Heart right ventricle (tissue), 16 donors: ENCODE measurements around the gene TMTC2. TPM values are rescaled to one million over a fixed set of nuclear protein-coding genes. Genes with fewer than 3 reads are reported as not detected.
A peak's percentile ranks its signal among the peaks of the same experiment; 100 is the strongest.

Experiments used
- ATAC-seq, 8 donors: fragments of 200-7000 bp; cut with Tn5 transposase; one replicate each; pipeline ENCODE4 v1.9.1; 2020; ENCODE audit warnings: mild to moderate bottlenecking in 8 of 8, moderate library complexity in 8 of 8, moderate number of reproducible peaks in 1 of 8
- DNase-seq, 2 donors: peaks; one replicate each; pipeline ENCODE4 v3.0.0-alpha.2; 2020
- H3K27ac ChIP-seq, 10 donors: fragments of 200-600 bp; sonication (generic) in 2 of 10; one replicate each; pipeline versions ENCODE4 v1.5.0 to v1.8.0; 2020 to 2022; ENCODE audit warnings: mild to moderate bottlenecking in 3 of 10
- H3K27me3 ChIP-seq, 7 donors: fragments of 200-600 bp; one replicate each; pipeline ENCODE4 v1.8.0; 2021 to 2022; ENCODE audit warnings: mild to moderate bottlenecking in 2 of 7
- H3K36me3 ChIP-seq, 9 donors: fragments of 200-600 bp; sonication (generic) in 1 of 9; one replicate each; pipeline versions ENCODE4 v1.5.0 to v1.8.0; 2020 to 2022; ENCODE audit warnings: mild to moderate bottlenecking in 2 of 9
- H3K4me1 ChIP-seq, 9 donors: fragments of 200-600 bp; sonication (generic) in 1 of 9; one replicate each; pipeline versions ENCODE4 v1.5.0 to v1.8.0; 2020 to 2022; ENCODE audit warnings: mild to moderate bottlenecking in 4 of 9
- H3K4me3 ChIP-seq, 10 donors: fragments of 200-600 bp; sonication (generic) in 2 of 10; one replicate each; pipeline versions ENCODE4 v1.5.0 to v1.8.0; 2020 to 2022; ENCODE audit warnings: mild to moderate bottlenecking in 7 of 10, moderate library complexity in 2 of 10
- H3K9me3 ChIP-seq, 11 donors: fragments of 200-600 bp in 10 of 11; sonication (generic) in 2 of 11; one replicate each; pipeline versions ENCODE4 v1.5.0 to v1.8.0; 2013 to 2022; ENCODE audit warnings: mild to moderate bottlenecking in 2 of 11, control low read depth in 1 of 11, moderate library complexity in 1 of 11
- WGBS, 2 donors: extraction: QIAGEN DNeasy Blood & Tissue Kit; methylation state at CpG; one replicate each; pipeline ENCODE4 v1.1.7; 2013; ENCODE audit warnings: inconsistent platforms in 1 of 2; 5-methylcytosine and 5-hydroxymethylcytosine counted together
- intact Hi-C, 10 donors: fragments of 100-400 bp; cut with DNase I; formaldehyde crosslinking; loops; one replicate each; pipeline versions ENCODE4 v1.11.1 to v1.14.2; 2022
- polyA plus RNA-seq, 2 donors: library from polyadenylated mRNA; stranded (reverse); fragments of 200-250 nt; gene quantifications; one replicate each; pipeline ENCODE4 v1.2.3, GENCODE V29; 2013
- total RNA-seq, 10 donors: library from RNA; stranded (reverse); fragmentation: NEBNext Ultra II Directional in 3 of 10; extraction: Animal tissue kit (Norgen Biotek cat#: 25700) in 3 of 10; gene quantifications; one replicate each; pipeline versions ENCODE4 v1.2.1 to v1.2.4, GENCODE V29; 2021 to 2023
- TF ChIP-seq, protein P1 (sequence below), 9 donors: fragments of 200-600 bp; sonication (generic) in 2 of 9; IDR thresholded peaks; one replicate each; pipeline versions ENCODE4 v1.5.0 to v1.8.0; 2021 to 2022; ENCODE audit warnings: antibody characterized with exemption in 9 of 9, mild to moderate bottlenecking in 5 of 9, moderate library complexity in 1 of 9
- donor health status: Arrhythmogenic right ventricular cardiomyopathy.
- donor health status: ischemic (EF 13 %, LVEDD 7.1; RV severe dilation, severe dysfunction).
- donor health status: healthy with polysubstance abuse.
- donor health status: DM: no; HTN: yes; CAD: no.
- donor health status: DM: no; HTN: no; CAD: no.
- donor health status: ischemic (EF 25% LVEDD 6.9; RV normal size, moderate dysfunction).
- donor health status: ischemic (EF 25% LVEDD 5.7; RV mildly dilated, moderate dysfunction).
- donor health status: healthy.
- donor health status: DM: yes; HTN: yes; CAD: no.
- donor health status: Ischemic cardiomyopathy.
- donor health status: ischemic (EF 35%, LVEDD 5.7; RV mildly dilated, moderate dysfunction).
- donor health status: nonischemic (EF 11% LVEDD 7.7; RV severe dilation, severe dysfunction).
- donor health status: DM: yes; HTN: yes; CAD: no.
- donor health status: PGD.
- donor health status: ischemic (EF 29% LVEDD 5.4; RV normal size, mild dysfunction).
- donor health status: nonischemic (EF 23%, LVEDD 6.1; RV moderate dilation, normal function).

Gene TMTC2
- total and polyA plus RNA-seq, 12 donors = 1.6 to 4.4 (median 2.6) TPM

DNA sequence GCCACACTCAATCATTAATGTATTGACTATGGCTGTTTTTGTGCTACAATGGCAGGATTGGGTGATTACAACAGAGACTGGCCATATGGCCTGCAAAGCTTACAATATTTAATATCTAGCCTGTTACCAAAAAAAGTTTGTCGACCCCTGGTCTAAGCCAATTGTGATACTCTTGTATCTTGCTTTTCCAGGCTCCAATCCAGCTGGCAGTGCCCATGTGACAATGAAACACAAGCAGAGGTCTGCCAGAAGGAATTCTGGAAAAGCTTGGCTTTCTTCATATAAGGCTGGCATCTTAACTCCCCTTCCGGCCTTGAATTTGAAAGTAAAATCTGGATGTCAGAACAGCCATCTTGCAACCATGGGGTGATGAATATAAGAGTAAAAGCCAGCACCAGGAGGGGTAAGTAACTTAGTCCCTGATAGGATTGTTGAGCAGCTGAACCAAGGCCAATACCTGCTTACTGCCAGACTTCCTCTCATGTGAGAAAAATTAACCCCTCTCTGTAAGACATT lies 458.7 kb downstream of the TMTC2 start:
- Histone ChIP-seq H3K4me1 (peaks cover 0 to 8% (median 4%) of the 10 kb centered on the region in 9 donors), H3K36me3 (no peaks in the 10 kb centered on the region), H3K27me3 (no peaks in the 10 kb centered on the region), H3K4me3 (no peak overlapping the region), H3K27ac (no peak overlapping the region), H3K9me3 (peaks cover 0 to 2% (median 0%) of the 10 kb centered on the region in 11 donors)
- TF ChIP-seq, protein P1, sequence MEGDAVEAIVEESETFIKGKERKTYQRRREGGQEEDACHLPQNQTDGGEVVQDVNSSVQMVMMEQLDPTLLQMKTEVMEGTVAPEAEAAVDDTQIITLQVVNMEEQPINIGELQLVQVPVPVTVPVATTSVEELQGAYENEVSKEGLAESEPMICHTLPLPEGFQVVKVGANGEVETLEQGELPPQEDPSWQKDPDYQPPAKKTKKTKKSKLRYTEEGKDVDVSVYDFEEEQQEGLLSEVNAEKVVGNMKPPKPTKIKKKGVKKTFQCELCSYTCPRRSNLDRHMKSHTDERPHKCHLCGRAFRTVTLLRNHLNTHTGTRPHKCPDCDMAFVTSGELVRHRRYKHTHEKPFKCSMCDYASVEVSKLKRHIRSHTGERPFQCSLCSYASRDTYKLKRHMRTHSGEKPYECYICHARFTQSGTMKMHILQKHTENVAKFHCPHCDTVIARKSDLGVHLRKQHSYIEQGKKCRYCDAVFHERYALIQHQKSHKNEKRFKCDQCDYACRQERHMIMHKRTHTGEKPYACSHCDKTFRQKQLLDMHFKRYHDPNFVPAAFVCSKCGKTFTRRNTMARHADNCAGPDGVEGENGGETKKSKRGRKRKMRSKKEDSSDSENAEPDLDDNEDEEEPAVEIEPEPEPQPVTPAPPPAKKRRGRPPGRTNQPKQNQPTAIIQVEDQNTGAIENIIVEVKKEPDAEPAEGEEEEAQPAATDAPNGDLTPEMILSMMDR (IDR thresholded peaks at IDR 0.05) = no peak
- ATAC-seq = peak in 2 of 8 donors; percentile 18 to 55
- 43 to 58% methylated on average over 2 of the region's 2 CpGs for WGBS, 2 donors
- intact Hi-C loops = no loop called here
- DNase-seq = peak in 1 of 2 donors; percentile 17

GRCh38 chr12:83147341-83147740 lies 460.6 kb downstream of the TMTC2 start:
- ATAC-seq (no peak), DNase-seq (no peak)
- Histone ChIP-seq H3K4me3 (no peak overlapping the region), H3K9me3 (no peaks in the 10 kb centered on the region), H3K36me3 (no peaks in the 10 kb centered on the region), H3K27ac (no peak overlapping the region), H3K4me1 (peaks cover 0 to 8% (median 4%) of the 10 kb centered on the region in 9 donors), H3K27me3 (no peaks in the 10 kb centered on the region)
- TF ChIP-seq, protein P1 (IDR thresholded peaks at IDR 0.05) = no peak
- intact Hi-C loops = no loop called here
- 79 to 84% methylated on average over 2 of the region's 2 CpGs for WGBS, 2 donors

GRCh38 chr12:83149987-83150386 lies 463.3 kb downstream of the TMTC2 start:
- H3K4me1 ChIP-seq = peaks cover 0 to 7% (median 0%) of the 10 kb centered on the region in 9 donors
- WGBS, 2 donors = 89 to 92% methylated on average over 3 of the region's 3 CpGs
- H3K36me3 ChIP-seq = no peaks in the 10 kb centered on the region
- H3K4me3 ChIP-seq = no peak overlapping the region
- TF ChIP-seq, protein P1 (IDR thresholded peaks at IDR 0.05) = no peak
- no peak overlapping the region for H3K27ac ChIP-seq
- intact Hi-C loops = no loop called here
- ATAC-seq (no peak), DNase-seq (no peak)
- no peaks in the 10 kb centered on the region for H3K9me3 ChIP-seq
- H3K27me3 ChIP-seq = no peaks in the 10 kb centered on the region

DNA sequence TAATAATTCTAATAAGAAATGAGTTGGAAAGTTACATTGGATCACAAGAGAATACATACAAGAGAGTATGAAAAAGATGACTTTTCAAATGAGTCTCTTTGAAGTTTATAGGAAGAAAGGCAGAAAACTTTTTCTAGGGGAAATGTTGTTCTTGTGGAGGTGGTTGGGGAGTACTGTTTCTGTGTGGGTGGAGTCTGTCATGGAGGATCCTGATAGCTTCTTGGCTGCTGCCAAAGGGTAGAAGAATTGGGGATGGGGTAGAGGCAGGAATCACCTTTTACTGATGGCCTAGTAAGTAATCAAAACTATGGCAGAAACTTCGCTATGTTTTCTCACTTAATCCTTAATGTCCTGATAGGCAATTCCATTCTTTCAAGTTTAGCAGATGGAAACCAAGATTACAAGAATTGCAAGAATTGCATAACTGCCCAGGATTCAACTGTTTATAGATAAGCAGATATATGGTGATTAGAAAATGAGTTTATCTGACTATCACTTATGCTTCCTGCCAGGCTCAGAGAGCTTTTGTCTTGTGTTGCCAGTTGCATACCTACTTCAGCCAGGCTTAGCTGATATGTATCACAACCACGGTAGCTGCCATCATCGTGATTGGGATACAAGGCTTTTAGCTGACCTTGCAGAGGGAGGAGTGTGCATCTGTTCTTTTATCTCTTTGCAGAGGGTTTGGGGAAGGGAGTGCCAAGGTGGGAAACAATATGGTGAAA lies 463.9 kb downstream of the TMTC2 start:
- WGBS, 2 donors = 72 to 83% methylated on average over 3 of the region's 3 CpGs
- no peaks in the 10 kb centered on the region for H3K27me3 ChIP-seq
- DNase-seq (no peak), ATAC-seq (no peak)
- intact Hi-C loops = no loop called here
- no peaks in the 10 kb centered on the region for H3K36me3 ChIP-seq
- H3K9me3 ChIP-seq = peaks cover 0 to 4% (median 0%) of the 10 kb centered on the region in 11 donors
- TF ChIP-seq, protein P1 (IDR thresholded peaks at IDR 0.05) = no peak
- H3K4me3 ChIP-seq = no peak overlapping the region
- peaks cover 0 to 2% (median 0%) of the 10 kb centered on the region in 9 donors for H3K4me1 ChIP-seq
- H3K27ac ChIP-seq = no peak overlapping the region
